GM19455 (cell line): ENCODE data around the gene TMCC3.
A peak's percentile ranks its signal among the peaks of the same experiment; 100 is the strongest.
"Not testable (repeated sequence)": the region's sequence is repeated elsewhere in the genome, so short reads cannot be mapped to it uniquely, and the experiment has no call there.

Experiments used
- ATAC-seq: cut with Tn5 transposase; IDR thresholded peaks from one replicate; pipeline ENCODE4 v1.9.1; 2021; ENCODE audit not compliant: unreplicated experiment

The TMCC3 gene

DNA sequence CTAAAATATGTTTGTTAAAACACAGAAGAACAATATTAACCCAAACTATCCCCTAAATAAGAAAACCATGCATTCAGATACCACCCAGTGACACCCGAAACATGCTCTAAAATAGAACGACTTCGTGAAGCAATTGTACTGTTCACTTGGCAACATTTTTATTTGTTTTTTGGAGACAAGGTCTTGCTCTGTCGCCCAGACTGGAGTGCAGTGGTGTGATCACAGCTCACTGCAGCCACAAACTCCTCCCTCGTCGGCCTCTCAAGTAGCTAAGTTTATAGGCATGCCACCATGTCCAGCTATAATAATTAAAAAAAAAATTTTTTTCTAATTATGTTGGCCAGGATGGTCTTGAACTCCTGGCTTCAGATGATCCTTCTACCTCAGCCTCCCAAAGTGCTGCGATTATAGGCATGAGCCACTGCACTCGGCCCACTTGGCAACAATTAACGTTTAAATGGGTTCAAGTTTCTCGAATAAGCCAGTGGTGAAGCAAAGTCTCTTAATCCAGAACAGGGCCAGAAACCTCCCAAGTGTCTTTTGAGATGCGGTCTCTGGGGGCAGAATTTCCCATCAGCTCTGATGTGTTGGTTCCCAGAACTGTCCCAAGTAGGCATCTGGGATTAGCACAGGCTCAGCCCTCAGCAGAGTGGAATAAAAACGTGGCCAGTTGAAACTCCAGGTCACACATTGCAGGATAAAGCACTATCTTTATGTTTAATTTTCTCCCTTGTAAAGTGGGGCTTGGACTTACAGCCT is 74.5 kb downstream of the TMCC3 start:
- no peak for ATAC-seq

DNA sequence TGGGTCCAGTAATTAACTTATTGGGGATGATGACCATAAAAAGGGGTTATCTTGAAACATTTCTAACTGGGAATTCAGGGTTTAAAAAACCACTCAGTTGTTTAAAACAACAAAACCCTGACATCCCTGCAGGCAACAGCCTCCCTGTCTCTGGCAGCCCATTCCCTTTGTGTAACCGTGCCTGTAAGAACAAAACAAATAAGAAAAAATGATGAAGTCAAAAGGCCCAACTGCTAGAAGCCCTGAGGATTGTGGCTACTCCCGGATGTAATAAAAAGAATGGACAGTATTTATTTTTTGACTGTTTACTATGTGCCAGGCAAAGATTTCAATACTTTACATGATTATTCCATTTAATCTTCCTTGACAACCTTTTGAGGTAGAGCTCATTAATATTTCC is 75.3 kb downstream of the TMCC3 start:
- ATAC-seq, result no peak

DNA sequence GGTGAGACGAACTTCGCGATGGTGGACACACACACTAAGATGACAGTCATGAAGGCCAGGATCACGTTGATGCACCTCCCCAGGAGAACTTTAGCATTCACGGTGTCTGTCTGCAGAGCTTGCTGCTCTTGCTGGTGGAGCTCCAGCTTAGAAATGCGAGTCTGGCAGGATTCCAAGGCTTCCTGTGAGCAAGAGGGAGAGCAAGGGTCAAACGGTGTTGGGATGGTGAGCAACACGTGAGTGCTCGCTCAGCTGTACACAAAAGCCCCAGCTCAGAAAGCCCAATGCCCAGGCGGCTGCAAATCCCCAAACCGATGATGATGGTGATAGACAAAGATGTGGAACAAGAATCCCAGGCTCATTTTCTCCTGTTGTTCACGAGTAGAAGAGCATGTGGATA is 78.8 kb downstream of the TMCC3 start:
- ATAC-seq, result no peak

DNA sequence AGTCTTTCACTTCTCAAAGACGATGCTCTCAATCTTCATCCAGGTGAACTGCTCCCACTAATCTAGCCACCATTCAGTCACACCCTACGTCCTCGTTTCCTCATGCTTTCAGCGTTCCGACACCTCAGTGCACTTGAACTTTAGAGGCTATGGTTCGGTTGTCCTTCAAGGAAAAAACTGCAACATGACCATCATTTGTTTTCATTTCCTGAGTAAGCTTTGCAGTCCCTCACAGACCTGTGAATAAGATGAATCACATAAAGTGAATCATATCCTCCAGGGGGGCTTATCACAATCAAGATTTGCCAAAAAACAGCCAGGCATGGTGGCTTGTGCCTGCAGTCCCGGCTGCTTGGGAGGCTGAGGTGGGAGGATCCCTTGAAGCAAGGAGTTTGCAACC is 80.2 kb downstream of the TMCC3 start:
- no peak for ATAC-seq

DNA sequence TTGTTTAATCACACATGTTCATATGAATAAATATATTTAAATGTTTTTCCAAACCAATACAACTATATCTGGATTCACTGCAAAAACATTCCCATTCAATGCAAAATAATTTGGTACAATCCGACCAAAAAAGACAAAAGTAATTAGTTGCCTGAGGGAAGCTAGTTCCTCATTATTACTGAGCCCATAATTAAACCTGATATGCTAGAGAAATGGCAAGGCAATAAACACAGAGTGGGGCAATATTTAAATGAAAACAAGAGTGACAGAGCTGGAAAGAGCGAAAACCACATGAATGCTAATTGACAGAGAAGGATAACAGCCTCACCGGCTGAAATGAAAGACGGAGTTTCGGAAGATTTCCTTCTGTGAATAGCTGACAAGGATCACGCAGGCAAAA is 82.6 kb downstream of the TMCC3 start:
- no peak for ATAC-seq

DNA sequence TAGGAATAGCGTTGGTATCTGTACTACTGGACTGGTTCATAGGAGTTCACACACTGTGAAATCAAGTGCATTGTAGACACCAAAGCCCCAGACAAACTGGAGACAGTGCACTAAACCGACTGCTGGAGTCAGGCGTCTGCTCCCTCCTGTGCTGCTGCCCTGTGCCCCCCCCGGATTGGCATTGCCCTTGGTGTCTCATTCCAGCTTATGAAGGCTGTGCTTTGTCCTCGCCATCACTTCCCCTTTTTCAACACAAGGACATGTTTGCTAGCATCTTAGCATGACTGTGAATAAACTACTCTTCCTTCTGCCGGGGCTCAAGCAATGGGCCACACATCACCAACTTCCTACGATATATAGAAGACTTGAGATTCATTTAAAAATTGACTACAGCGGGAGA is 84.0 kb downstream of the TMCC3 start:
- ATAC-seq, result no peak

DNA sequence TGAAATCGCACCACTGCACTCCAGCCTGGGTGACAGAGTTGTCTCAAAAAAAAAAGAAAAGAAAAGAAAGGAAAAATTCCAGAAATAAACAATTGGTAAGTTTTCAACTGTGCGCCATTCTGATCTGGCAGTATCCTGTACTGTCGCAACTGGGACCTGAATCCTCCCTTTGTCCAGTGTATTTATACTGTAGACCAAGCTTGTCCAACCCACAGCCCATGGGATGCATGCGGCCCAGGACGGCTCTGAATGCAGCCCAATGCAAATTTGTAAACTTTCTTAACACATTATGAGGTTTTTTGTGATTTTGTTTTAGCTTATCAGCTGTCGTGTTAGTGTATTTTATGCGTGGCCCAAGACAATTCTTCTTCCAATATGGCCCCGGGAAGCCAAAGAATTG is 84.7 kb downstream of the TMCC3 start:
- ATAC-seq, result no peak

DNA sequence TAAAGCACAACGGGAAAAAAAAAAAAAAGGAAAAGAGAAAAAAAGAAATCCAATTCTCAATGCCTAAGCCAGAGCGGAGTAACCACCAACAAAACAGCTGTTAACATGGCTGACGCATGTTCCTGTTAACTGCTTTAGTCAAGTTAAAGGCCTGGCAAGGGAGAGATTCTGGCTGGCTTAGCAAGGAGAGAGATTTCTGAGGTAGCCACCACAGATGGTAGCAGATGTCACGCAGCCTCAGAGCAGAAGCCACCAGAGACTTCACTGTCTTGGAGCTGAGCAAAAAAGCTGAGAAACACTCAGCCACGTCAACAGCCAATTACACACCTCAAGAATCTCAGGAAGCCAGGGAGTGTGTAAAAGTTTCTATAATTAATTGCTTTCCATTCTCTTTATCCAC is 87.1 kb downstream of the TMCC3 start:
- ATAC-seq, result no peak

DNA sequence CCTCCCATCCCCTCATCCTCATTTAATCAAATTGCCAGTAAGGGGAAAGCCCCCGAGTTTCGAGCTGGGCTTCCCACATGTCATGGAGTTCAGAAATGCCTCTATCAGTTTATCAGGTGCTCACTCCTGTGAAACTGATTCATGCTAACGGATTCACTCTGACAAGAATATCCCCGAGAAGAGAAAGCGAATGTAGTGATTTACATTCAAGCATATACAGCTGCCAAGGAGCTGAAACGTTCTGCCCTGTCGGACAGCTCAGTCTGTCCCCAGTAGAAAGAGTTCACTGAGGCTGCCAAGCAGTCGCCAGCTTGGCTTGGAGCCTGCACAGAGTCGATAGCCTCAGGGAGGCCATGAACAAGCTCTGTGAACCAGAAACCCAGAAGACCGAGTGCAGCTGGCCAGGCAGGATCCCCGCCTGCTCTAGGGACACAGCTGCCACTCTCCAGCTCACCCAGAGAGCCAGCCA is 88.4 kb downstream of the TMCC3 start:
- peak; percentile 86 for ATAC-seq

DNA sequence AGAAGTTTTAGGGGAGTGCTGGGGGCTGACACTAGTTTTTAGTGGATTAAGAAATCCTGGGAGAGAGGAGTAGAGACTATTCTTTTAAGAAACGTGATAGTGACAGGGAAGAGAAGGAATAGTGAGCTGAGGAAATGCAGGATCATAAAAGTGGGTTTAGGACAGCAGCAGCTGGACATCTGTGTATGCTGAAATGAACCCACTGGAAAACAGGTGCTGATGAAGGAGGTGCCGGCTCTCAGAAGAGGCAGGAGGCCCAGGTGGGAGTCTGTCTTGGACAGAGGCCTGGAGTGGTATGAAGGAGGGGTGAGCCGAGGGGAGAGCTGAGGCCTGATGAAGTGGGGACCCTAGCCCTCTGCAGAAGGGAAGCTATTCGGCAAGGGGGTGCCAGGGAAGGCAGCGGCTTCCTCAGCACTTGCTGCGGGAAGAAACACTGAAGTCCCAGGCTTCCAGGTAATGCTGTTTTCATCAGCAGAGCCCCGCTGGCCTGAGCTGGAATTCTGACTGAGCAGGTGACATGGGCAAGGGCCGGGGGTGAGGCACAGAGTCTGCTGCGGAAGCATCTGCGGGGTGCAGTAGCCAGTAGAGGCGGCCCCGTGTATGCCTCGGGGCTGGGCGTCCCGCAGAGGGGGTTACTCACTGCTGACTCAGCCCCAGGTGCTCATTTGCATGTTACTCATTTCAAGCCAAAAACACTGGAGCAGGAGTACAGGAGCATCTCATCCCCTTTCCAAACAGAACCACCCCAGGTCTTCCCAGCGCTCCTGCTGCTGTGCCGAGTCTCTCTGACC is 89.7 kb downstream of the TMCC3 start:
- peak; percentile 69 for ATAC-seq

DNA sequence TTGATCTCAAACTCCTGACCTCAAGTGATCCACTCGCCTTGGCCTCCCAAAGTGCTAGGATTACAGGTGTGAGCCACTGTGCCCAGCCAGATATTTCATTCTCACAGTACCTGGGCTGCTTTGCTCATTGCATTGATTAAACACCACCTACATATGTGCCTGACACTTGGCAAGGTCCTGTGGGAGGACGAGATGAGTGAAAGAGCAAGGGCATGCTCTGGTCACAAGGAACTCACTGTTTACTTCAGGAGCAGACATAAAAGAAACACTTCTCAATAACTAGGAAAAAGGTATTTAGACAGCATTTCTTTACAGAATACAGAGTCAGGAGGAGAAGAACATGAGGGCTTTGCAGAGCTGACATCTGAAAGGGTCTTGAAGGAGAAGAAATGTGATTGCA is 91.7 kb downstream of the TMCC3 start:
- ATAC-seq, result no peak

DNA sequence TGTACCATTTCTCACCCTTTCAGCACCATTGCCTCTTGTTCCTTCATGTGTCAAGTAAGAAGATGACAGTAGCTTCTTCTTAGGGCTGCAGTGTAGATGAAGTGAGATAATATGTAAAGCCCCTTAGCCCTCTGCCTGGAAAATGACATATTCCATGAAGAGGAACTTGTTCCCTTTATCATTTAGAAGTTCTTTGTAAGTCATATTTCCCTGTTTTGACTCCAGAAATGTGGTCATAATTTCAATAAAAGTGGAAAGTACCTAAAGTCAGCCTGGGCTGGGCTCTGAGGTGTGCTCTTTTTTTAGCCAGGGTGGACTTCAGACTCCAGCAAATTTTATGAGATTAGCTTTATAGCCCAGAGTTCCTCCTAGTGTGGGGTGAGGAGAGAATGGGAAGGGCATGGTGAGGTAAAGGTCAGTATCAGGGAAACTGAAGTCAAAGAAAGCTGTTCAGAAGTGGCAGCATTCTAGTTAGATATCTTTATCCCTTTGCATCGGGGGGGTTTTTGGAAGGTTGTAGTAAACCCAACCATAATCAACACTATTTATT is 92.5 kb downstream of the TMCC3 start:
- ATAC-seq, result no peak

DNA sequence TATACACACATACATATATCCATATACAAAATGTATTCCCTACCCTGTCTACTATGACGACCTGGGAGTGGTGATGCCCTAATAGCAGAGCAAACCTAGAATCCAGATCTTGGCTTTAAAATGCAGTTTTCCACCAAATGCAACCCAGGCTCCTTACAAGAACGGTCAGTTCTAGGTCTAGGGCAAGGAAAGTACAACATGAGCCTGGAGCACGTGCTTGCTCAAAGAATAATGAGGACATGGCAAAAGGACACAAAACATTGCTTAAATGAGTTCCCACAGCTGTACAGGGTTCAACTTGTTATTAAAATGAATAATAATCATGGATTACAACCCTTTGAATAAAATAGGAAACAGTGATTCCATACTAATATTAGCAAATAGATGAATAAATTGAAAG is 94.7 kb downstream of the TMCC3 start:
- no peak for ATAC-seq

DNA sequence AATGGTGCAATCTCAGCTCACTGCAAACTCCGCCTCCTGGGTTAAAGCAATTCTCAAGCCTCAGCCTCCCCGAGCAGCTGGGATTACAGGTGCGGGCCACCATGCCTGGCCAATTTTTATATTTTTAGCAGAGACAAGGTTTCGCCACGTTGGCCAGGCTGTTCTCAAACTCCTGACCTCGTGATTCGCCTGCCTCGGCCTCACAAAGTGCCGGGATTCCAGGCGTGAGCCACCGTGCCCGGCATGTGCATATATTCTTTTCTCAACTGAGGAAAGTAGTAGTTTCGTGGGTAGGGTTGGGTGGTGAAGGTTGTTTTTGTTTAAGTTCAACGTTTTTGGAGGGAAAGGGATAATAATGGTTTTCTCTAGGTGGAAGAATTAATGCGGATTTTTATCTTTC is 96.5 kb downstream of the TMCC3 start:
- no peak for ATAC-seq

DNA sequence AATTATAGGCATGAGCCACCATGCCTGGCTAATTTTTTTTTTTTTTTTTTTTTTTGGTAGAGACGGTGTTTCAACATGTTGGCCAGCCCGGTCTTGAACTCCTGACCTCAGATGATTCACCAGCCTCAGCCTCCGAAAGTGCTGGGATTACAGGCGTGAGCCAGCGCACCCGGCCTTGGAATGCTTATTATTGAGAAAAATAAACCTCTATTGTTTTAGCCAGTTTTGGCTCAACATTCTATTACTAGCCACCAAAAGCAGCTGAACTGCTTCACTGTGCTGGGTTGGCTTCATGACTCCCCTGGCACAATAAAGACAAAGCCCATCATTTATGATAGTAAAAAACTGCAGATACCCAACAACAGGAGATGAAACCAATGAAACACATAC is 97.2 kb downstream of the TMCC3 start:
- ATAC-seq, result no peak

DNA sequence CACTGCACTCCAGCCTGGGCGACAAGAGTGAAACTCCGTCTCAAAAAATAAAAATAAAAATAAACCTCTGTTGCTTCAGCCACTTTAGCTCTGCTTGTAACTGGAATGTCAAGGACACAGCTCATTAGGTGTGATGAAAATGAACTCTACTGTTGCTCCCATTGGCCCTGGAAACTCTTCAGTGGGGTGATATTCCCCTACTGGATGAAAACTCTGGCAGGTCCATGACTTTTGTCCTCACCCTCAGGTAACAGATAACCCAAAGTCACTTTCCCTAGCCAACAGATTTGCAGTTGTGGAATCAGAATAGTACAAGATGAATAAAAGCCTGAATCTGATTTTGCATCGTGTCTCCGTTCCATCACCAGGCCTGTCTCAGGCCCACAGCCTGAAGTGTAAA is 98.5 kb downstream of the TMCC3 start:
- ATAC-seq, result no peak

DNA sequence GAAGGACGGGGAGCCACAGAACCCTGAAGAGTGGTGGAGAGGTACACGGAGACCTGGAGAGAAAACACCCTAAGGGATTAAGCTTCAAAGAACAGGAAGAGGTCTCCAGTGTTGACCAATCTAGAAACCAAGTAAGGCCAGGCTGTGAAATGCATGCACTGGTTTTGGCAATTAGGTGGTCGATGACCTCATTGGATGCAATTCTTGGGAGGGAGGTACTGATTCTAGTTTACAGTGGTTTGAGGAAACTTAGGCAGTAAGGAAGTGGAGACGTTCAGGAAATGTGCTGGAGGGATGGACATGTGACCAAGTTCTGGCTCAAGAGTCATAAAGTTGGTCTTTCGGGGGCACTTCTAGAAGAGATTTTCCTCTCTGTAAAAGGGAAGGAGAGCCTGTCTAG is 99.4 kb downstream of the TMCC3 start:
- ATAC-seq, result no peak

DNA sequence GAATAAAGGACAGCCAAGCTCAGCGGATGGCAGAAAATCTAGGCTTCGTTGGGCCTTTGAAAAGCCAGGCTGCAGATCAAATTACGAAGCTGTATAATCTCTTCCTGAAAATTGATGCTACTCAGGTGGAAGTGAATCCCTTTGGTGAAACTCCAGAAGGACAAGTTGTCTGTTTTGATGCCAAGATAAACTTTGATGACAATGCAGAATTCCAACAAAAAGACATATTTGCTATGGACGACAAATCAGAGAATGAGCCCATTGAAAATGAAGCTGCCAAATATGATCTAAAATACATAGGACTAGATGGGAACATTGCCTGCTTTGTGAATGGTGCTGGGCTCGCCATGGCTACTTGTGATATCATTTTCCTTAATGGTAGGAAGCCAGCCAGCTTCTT is 101.5 kb downstream of the TMCC3 start:
- not testable (repeated sequence) for ATAC-seq

DNA sequence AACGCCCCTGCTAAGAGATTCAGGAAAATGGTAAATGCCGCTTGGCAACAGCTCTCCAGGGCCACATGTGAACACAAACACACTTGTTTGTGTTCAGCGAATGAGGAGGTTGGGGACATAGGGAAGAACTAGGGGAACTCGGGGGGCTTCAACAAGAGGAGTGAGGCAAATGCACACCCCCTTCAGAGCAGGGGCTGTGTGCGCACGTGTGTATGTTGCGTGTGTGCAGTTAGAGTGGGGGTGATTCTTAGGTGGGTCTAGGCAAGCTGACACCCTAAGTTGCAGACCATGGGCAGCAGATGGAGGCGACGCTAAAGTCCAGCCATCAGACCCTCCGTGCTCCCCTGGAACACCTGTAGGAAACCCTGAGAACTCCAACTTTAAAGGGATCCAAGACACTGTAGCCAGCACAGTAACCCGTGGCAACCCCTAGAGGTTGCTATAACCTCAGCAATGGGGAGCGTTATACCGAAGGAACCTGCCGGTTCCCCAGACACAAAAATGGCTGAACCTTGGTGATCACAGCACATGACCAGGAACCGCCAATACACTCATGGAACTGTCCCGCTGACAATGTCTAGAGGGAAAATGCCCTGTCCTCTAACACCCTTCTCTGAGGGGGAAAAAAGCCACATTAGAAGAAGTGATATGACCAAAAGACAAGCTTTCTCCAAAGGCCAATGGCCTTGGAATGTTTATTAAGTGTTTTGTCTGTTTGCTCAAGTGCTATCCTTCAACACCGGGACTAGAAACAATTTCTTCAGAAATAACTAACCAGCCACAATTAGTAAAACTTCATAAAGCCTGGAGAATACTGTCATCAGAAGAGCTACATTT is 104.2 kb downstream of the TMCC3 start:
- ATAC-seq, result peak; percentile 79

DNA sequence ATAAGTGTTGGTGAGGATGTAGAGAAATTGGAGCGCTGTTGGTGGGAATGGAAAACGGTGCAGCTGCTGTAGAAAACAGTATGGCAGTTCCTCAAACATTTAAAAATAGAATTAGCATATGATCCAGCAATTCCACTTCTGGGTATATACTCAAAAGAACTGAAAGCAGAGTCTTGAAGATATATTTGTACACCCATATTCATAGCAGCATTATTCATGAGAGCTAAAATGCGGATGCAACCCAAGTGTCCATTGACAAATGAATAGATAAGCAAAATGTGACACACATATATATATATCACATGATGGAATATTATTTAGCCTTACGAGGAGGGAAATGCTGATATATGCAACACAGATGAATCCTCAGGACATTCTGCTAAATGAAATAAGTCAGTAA is 106.0 kb downstream of the TMCC3 start:
- ATAC-seq, result no peak

DNA sequence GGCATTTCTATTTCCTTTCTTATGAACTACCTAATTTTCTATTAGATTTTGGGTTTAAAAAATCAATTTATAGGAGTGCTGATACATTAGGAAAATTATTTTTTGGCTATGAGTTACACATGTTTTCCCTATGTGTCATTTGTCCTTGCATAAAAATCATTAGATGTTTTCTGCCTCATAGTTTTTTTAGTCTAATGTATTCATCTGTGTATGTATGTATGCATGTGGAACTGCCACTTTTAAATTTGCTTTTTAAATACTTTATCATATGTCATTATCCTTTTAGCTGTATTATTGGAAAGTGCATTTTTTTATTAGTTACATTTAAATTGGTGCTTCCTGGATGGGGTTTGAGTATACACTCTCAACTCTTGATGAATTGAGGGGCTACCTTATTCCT is 112.0 kb downstream of the TMCC3 start:
- ATAC-seq, result no peak
